ENCODE results near the gene CFAP61. TPM values are rescaled to one million over a fixed set of nuclear protein-coding genes. Genes with fewer than 3 reads are reported as not detected.

CFAP61 gene
- total and polyA plus RNA-seq, 9 of the 15 experiments (the other 6 are each of a cell fraction or from before 2014, with no cell fraction given) = 0.11 TPM; not detected in 8

DNA sequence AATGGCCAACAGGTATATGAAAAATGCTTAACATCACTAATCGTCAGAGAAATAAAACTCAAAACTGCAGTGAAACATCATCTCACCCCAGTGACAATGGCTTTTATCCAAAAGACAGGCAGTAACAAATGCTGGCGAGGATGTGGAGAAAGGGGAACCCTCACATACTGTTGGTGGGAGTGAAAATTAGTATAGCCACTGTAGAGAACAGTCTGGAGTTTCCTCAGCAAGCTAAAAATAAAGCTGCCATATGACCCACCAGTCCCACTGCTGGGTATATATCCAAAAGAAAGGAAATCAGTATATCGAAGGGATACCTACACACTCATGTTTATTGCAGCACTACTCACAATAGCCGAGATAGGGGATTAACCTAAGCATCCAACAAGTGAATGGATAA, 292.1 kb downstream of the CFAP61 start:
- no peak overlapping the region for H2AFZ ChIP-seq (ENCODE audit: low read depth, low read length)
- H3K27me3 ChIP-seq (ENCODE audit: control insufficient read depth in 2 of 2, insufficient read depth in 2 of 2, low read length in 2 of 2) = peaks cover 0 to 8% of the 10 kb centered on the region in 2 experiments; a peak in 1 of 5 replicates
- no peaks in the 10 kb centered on the region for H3K36me3 ChIP-seq (ENCODE audit: control insufficient read depth, insufficient read depth, low read length)
- intact Hi-C loops (cut with micrococcal nuclease) (no loop called here), in situ Hi-C loops (cut with MboI) (no loop called here)
- BruUV-seq (replicated peaks) = no TSS peak
- H3K9ac ChIP-seq (ENCODE audit: insufficient read depth in 1 of 2, low read depth in 2 of 2, low read length in 2 of 2) = no peak overlapping the region
- no peak overlapping the region for H3K4me2 ChIP-seq (ENCODE audit: insufficient read depth, low read length)
- ATAC-seq = no peak
- CTCF ChIA-PET (ENCODE audit: low intra/inter-chr PET ratio) = no interaction called here
- no peaks in the 10 kb centered on the region for H3K9me3 ChIP-seq (replicated peaks; ENCODE audit: control insufficient read depth, insufficient read depth, low read depth, low read length)
- H3K9me1 ChIP-seq (ENCODE audit: control insufficient read depth, insufficient read depth, low read length) = no peaks in the 10 kb centered on the region
- no peaks in the 10 kb centered on the region for H3K4me1 ChIP-seq (replicated peaks in 1 of 2; ENCODE audit: control insufficient read depth in 2 of 2, insufficient read depth in 2 of 2, low read length in 2 of 2)
- H4K20me1 ChIP-seq (replicated peaks; ENCODE audit: control insufficient read depth, insufficient read depth, low read length) = no peaks in the 10 kb centered on the region
- POLR2A ChIA-PET = no interaction called here
- H3K27ac ChIP-seq (ENCODE audit: extremely low read depth, low read depth, low read length) = no peak overlapping the region
- TF ChIP-seq TCF7L2 (IDR thresholded peaks at IDR 0.05; ENCODE audit: low read depth, low read length) (no peak), CREM (IDR thresholded peaks at IDR 0.05; ENCODE audit: low read depth) (no peak), CBX5 (IDR thresholded peaks at IDR 0.05; ENCODE audit: borderline replicate concordance, low read depth) (no peak), U2AF1 (optimal IDR thresholded peaks at IDR 0.05; ENCODE audit: low read depth, low read length) (no peak), ZNF274 (IDR thresholded peaks at IDR 0.05; ENCODE audit: borderline replicate concordance, low read depth, low read length) (no peak), HNRNPUL1 (IDR thresholded peaks at IDR 0.05; ENCODE audit: low read length) (no peak), U2AF2 (optimal IDR thresholded peaks at IDR 0.05; ENCODE audit: low read depth, low read length) (no peak), RHOXF2B (CRISPR knock-in tag; conservative IDR thresholded peaks at IDR 0.05) (no peak), SREBF1 (IDR thresholded peaks at IDR 0.05; ENCODE audit: borderline replicate concordance, low read depth, low read length) (no peak), ZBTB1 (CRISPR knock-in tag; IDR thresholded peaks at IDR 0.05; ENCODE audit: borderline replicate concordance, low read depth) (no peak)
- TF ChIP-seq, protein P1, sequence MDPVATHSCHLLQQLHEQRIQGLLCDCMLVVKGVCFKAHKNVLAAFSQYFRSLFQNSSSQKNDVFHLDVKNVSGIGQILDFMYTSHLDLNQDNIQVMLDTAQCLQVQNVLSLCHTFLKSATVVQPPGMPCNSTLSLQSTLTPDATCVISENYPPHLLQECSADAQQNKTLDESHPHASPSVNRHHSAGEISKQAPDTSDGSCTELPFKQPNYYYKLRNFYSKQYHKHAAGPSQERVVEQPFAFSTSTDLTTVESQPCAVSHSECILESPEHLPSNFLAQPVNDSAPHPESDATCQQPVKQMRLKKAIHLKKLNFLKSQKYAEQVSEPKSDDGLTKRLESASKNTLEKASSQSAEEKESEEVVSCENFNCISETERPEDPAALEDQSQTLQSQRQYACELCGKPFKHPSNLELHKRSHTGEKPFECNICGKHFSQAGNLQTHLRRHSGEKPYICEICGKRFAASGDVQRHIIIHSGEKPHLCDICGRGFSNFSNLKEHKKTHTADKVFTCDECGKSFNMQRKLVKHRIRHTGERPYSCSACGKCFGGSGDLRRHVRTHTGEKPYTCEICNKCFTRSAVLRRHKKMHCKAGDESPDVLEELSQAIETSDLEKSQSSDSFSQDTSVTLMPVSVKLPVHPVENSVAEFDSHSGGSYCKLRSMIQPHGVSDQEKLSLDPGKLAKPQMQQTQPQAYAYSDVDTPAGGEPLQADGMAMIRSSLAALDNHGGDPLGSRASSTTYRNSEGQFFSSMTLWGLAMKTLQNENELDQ (CRISPR knock-in tag; IDR thresholded peaks at IDR 0.05; ENCODE audit: borderline replicate concordance) = no peak
- TF ChIP-seq, protein P2, sequence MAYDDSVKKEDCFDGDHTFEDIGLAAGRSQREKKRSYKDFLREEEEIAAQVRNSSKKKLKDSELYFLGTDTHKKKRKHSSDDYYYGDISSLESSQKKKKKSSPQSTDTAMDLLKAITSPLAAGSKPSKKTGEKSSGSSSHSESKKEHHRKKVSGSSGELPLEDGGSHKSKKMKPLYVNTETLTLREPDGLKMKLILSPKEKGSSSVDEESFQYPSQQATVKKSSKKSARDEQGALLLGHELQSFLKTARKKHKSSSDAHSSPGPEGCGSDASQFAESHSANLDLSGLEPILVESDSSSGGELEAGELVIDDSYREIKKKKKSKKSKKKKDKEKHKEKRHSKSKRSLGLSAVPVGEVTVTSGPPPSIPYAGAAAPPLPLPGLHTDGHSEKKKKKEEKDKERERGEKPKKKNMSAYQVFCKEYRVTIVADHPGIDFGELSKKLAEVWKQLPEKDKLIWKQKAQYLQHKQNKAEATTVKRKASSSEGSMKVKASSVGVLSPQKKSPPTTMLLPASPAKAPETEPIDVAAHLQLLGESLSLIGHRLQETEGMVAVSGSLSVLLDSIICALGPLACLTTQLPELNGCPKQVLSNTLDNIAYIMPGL (CRISPR knock-in tag; IDR thresholded peaks at IDR 0.05) = no peak
- FAIRE-seq = no peak
- DNase-seq (ENCODE audit: extremely low read depth in 1 of 4, low spot score in 3 of 4) = no peak
- WGBS (ENCODE audit: insufficient coverage, low coverage, missing lambda C conversion rate) = 0% methylated on average over 4 of the region's 4 CpGs
- H3K79me2 ChIP-seq (ENCODE audit: control insufficient read depth, insufficient read depth, low read length) = no peaks in the 10 kb centered on the region
- H3K4me3 ChIP-seq = no peak overlapping the region
